Progenitor cell of endocrine pancreas (in vitro differentiated cells): ENCODE measurements around the gene TFB1M. TPM values are rescaled to one million over a fixed set of nuclear protein-coding genes. Genes with fewer than 3 reads are reported as not detected.

Source experiments
- DNase-seq: peaks from one replicate; pipeline ENCODE4 v3.0.0; 2021; ENCODE audit warnings: low spot score; ENCODE audit not compliant: unreplicated experiment
- H3K27ac Mint-ChIP-seq: 2 replicates; pipeline ENCODE4 v1.8.0; 2021; ENCODE audit warnings: mild to moderate bottlenecking, moderate library complexity, mixed read lengths
- H3K27me3 Mint-ChIP-seq: 2 replicates; pipeline ENCODE4 v1.8.0; 2021; ENCODE audit warnings: mixed read lengths
- H3K36me3 Mint-ChIP-seq: 2 replicates; pipeline ENCODE4 v1.8.0; 2022; ENCODE audit warnings: mixed read lengths; ENCODE audit not compliant: insufficient read depth
- H3K4me1 Mint-ChIP-seq: 2 replicates; pipeline ENCODE4 v1.8.0; 2021; ENCODE audit warnings: low read depth, mixed read lengths
- H3K4me3 Mint-ChIP-seq: 2 replicates; pipeline ENCODE4 v1.8.0; 2021; ENCODE audit warnings: low read depth, mild to moderate bottlenecking, moderate library complexity, mixed read lengths
- H3K9me3 Mint-ChIP-seq: 2 replicates; pipeline ENCODE4 v1.8.0; 2021; ENCODE audit warnings: low read depth, mixed read lengths
- CTCF ChIP-seq: fragments of 200-600 bp; sonication (generic); IDR thresholded peaks from one replicate; pipeline ENCODE4 v1.5.0; 2021; ENCODE audit warnings: antibody characterized with exemption, mild to moderate bottlenecking; ENCODE audit not compliant: unreplicated experiment
- total RNA-seq: library from RNA; stranded (reverse); gene quantifications from 2 replicates; pipeline ENCODE4 v1.2.1, GENCODE V29; 2021

The TFB1M gene
- total RNA-seq, 1 donor from 2014 or later: 33.2 TPM

- Mint-ChIP-seq H3K27me3 (no peaks in the 10 kb centered on the region), H3K4me1 (no peaks in the 10 kb centered on the region), H3K27ac (no peak overlapping the region), H3K36me3 (peaks cover 4% of the 10 kb centered on the region), H3K4me3 (no peak overlapping the region), H3K9me3 (peaks cover 26% of the 10 kb centered on the region)
- TF ChIP-seq CTCF: no peak
- no peak for DNase-seq
These were observed 37.2 kb upstream of the TFB1M start for GRCh38 chr6:155351273-155352129.

DNA sequence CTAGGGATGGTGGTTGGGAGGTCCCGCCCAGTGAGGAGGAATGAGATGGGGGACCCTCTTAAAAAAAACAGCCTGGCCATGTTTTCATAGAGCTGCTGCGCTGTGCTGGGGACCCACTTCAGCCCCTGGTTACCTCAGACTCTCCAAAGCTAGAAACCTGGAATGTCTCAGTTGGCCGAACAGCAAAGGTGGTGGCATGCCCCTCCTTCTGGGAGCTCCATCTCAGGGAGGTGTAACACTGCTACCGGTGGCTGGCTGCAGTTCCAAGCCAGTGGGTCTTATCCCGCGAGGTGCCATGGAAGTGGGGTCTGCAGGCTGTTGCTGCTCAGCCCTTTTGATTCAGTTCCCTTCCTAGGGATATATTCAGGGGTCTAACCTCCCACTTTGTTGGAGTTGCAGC is 35.7 kb upstream of the TFB1M start:
- Mint-ChIP-seq H3K36me3 (peaks cover 6% of the 10 kb centered on the region), H3K4me1 (no peaks in the 10 kb centered on the region), H3K27me3 (no peaks in the 10 kb centered on the region), H3K4me3 (no peak overlapping the region), H3K9me3 (peaks cover 39% of the 10 kb centered on the region), H3K27ac (no peak overlapping the region)
- no peak for DNase-seq
- no peak for TF ChIP-seq CTCF

GRCh38 chr6:155349129-155349528 is 34.8 kb upstream of the TFB1M start:
- peaks cover 6% of the 10 kb centered on the region for H3K36me3 Mint-ChIP-seq
- H3K4me3 Mint-ChIP-seq: no peak overlapping the region
- no peaks in the 10 kb centered on the region for H3K4me1 Mint-ChIP-seq
- no peak overlapping the region for H3K27ac Mint-ChIP-seq
- TF ChIP-seq CTCF: no peak
- peaks cover 38% of the 10 kb centered on the region for H3K9me3 Mint-ChIP-seq
- H3K27me3 Mint-ChIP-seq: no peaks in the 10 kb centered on the region
- no peak for DNase-seq

- Mint-ChIP-seq H3K9me3 (peaks cover 34% of the 10 kb centered on the region), H3K36me3 (peaks cover 6% of the 10 kb centered on the region), H3K4me1 (no peaks in the 10 kb centered on the region), H3K27me3 (no peaks in the 10 kb centered on the region), H3K27ac (no peak overlapping the region), H3K4me3 (no peak overlapping the region)
- no peak for DNase-seq
- no peak for TF ChIP-seq CTCF
These were observed 33.5 kb upstream of the TFB1M start for GRCh38 chr6:155347800-155348199.

GRCh38 chr6:155346957-155347356 is 32.7 kb upstream of the TFB1M start:
- TF ChIP-seq CTCF: no peak
- peaks cover 34% of the 10 kb centered on the region for H3K9me3 Mint-ChIP-seq
- H3K27ac Mint-ChIP-seq: no peak overlapping the region
- H3K36me3 Mint-ChIP-seq: peaks cover 6% of the 10 kb centered on the region
- no peaks in the 10 kb centered on the region for H3K4me1 Mint-ChIP-seq
- DNase-seq: no peak
- H3K27me3 Mint-ChIP-seq: no peaks in the 10 kb centered on the region
- no peak overlapping the region for H3K4me3 Mint-ChIP-seq
